Suprapubic skin (tissue), 3 donors: Measurements from ENCODE around the gene AMER1.

ENCODE experiments used
- POLR2A ChIP-seq, 2 donors: fragments of 450-650 bp; IDR thresholded peaks; one replicate each; pipeline ENCODE4 v1.6.1; 2017; ENCODE audit warnings: antibody characterized with exemption in 2 of 2, mild to moderate bottlenecking in 2 of 2, moderate library complexity in 2 of 2
- TF ChIP-seq, protein P1 (sequence below), 2 donors: fragments of 200-600 bp in 1 of 2; fragments of 450-650 bp in 1 of 2; sonication (generic) in 1 of 2; IDR thresholded peaks; one replicate each; pipeline ENCODE4 v1.5.1; 2016 to 2019; ENCODE audit warnings: antibody characterized with exemption in 2 of 2, mild to moderate bottlenecking in 1 of 2, moderate library complexity in 1 of 2

- TF ChIP-seq POLR2A (IDR thresholded peaks at IDR 0.05) = no peak
- TF ChIP-seq, protein P1, sequence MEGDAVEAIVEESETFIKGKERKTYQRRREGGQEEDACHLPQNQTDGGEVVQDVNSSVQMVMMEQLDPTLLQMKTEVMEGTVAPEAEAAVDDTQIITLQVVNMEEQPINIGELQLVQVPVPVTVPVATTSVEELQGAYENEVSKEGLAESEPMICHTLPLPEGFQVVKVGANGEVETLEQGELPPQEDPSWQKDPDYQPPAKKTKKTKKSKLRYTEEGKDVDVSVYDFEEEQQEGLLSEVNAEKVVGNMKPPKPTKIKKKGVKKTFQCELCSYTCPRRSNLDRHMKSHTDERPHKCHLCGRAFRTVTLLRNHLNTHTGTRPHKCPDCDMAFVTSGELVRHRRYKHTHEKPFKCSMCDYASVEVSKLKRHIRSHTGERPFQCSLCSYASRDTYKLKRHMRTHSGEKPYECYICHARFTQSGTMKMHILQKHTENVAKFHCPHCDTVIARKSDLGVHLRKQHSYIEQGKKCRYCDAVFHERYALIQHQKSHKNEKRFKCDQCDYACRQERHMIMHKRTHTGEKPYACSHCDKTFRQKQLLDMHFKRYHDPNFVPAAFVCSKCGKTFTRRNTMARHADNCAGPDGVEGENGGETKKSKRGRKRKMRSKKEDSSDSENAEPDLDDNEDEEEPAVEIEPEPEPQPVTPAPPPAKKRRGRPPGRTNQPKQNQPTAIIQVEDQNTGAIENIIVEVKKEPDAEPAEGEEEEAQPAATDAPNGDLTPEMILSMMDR (IDR thresholded peaks at IDR 0.05) = no peak
Observed at GRCh38 chrX:64218023-64218422, 12.5 kb upstream of the AMER1 start.
